Skeletal muscle cell (primary cell): Measurements from ENCODE around the gene TPRX2.
A peak's percentile ranks its signal among the peaks of the same experiment; 100 is the strongest.
"Not testable (repeated sequence)": the region's sequence is repeated elsewhere in the genome, so short reads cannot be mapped to it uniquely, and the experiment has no call there.

Source experiments
- DNase-seq: peaks from one replicate; pipeline ENCODE4 v3.0.0-alpha.2; 2010; ENCODE audit warnings: low read depth
- H3K4me3 ChIP-seq: 2 replicates; pipeline ENCODE4 v1.5.1; 2011; ENCODE audit warnings: low read depth, mild to moderate bottlenecking, control low read depth, low read length, moderate library complexity

TPRX2 gene

GRCh38 chr19:47859838-47860237, 803 bp downstream of the TPRX2 start:
- not testable (repeated sequence) for H3K4me3 ChIP-seq, DNase-seq

DNA sequence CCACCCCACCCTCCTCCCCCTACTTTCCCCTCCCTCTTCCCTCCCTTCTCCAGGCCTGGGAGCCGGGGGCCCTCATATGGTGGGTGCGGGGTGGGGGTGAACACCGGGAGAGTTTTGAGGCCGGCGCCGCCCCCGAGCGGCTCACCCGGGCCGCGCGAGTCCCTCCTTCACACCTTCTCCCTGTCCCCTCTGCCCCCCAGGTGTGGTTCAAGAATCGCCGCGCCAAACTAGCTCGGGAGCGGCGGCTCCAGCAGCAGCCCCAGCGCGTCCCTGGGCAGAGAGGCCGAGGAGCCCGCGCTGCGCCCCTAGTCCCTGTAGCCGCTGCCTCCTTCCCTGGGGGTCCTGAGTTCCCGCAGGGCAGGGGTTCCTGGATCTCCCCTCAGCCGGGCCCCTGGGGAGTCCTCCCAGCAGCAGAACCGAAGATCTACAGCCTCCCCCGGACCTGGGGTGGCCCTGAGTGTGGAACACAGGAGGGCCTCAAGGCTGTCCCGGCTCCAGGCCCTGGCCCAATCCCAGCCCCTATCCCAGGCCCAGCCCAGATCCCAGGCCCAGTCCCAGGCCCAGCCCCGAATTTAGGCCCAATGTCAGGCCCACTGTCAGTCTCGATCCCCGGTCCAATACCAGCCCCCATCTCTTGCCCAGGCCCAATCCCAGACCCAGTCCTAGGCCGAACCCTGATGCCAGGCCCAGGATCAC, 1.7 kb downstream of the TPRX2 start:
- DNase-seq: no peak
- no peak overlapping the region for H3K4me3 ChIP-seq

DNA sequence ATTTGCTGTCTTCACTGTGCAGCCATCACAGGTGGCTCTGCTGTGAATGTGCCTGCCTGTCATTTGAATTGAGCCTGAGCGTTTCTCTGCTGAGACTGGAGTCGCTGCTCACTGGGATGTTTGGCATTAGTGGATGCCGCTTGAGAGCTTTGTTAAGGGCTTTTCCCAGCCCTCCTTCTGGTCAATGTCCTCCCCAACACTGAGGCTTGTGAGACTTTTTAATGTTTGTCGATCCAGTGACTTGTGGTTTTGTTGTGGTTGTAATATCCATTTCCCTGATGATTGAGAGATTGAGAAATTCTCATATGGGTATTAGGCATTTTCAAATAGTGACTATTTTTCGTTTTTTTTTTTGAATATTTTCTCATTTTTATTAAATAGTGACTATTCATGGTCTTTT, 2.6 kb downstream of the TPRX2 start:
- DNase-seq: no peak
- H3K4me3 ChIP-seq: no peak overlapping the region

DNA sequence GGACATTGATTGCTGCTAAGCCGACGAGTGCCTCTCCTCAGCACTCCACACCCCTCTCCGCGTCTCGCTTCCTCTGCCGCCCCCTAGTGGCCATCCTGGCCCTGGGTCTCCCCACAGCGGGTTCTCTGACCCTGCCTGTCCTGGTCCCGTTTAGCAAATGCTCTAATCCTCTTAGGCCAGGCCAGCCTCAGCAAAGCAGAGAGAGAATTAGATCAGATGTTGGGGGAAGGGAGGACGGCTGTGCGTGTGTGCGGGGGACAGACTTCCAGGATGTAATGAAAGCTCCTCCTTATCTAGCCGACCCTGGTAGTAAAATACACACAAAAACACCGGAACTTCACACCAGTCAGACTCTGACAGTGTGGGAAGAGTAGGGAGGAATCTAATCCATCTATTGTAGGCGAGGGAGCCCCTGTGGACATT, 4.5 kb downstream of the TPRX2 start:
- no peak overlapping the region for H3K4me3 ChIP-seq
- DNase-seq: peak; percentile 11

- H3K4me3 ChIP-seq: no peak overlapping the region
- no peak for DNase-seq
Observed at GRCh38 chr19:47865166-47865565, 6.1 kb downstream of the TPRX2 start.

GRCh38 chr19:47878906-47879305, 19.9 kb downstream of the TPRX2 start:
- H3K4me3 ChIP-seq: no peak overlapping the region
- no peak for DNase-seq

DNA sequence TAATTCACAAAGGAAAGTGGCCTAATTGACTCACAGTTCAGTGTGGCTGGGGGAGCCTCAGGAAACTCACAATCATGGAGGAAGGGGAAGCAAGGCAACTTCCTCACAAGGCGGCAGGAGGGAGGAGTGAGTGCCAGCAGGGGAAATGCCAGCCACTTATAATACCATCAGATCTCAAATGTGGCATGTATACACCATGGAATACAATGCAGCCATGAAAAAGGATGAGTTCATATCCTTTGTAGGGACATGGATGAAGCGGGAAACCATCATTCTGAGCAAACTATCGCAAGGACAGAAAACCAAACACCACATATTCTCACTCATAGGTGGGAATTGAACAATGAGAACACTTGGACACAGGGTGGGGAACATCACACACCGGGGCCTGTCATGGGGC, 20.4 kb downstream of the TPRX2 start:
- DNase-seq, H3K4me3 ChIP-seq: not testable (repeated sequence)

DNA sequence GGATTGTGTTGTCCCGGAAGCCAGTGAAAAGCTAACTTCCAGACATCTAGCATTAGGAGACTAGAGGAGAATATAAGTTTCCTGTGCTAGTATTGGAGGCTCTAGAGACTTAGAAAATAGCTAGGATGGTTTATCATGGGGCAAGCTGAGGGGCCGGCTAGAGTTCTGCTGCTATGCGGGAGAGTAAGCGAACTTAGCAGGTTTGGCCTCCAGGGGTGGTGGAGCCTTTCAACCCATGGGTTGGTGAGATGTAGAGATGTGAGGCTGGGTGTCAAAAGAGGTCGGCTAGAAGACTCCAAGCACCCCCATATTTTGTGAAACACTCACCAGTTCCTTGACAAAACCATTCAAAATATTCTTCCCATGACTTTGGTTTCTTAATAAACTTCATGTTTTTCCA, 22.7 kb downstream of the TPRX2 start:
- DNase-seq: no peak
- H3K4me3 ChIP-seq: no peak overlapping the region

GRCh38 chr19:47882890-47883289, 23.9 kb downstream of the TPRX2 start:
- DNase-seq: no peak
- H3K4me3 ChIP-seq: no peak overlapping the region

GRCh38 chr19:47885067-47885463, 26.0 kb downstream of the TPRX2 start:
- no peak for DNase-seq
- no peak overlapping the region for H3K4me3 ChIP-seq

- H3K4me3 ChIP-seq: no peak within 1 kb of the TSS
- no peak for DNase-seq
Observed at GRCh38 chr19:47886010-47886559, 27.1 kb downstream of the TPRX2 start, which contains the start of gene SULT2A1. SULT2A1 (minus strand) TSS chr19:47886315; CDS start chr19:47886257, 58 bp downstream.

DNA sequence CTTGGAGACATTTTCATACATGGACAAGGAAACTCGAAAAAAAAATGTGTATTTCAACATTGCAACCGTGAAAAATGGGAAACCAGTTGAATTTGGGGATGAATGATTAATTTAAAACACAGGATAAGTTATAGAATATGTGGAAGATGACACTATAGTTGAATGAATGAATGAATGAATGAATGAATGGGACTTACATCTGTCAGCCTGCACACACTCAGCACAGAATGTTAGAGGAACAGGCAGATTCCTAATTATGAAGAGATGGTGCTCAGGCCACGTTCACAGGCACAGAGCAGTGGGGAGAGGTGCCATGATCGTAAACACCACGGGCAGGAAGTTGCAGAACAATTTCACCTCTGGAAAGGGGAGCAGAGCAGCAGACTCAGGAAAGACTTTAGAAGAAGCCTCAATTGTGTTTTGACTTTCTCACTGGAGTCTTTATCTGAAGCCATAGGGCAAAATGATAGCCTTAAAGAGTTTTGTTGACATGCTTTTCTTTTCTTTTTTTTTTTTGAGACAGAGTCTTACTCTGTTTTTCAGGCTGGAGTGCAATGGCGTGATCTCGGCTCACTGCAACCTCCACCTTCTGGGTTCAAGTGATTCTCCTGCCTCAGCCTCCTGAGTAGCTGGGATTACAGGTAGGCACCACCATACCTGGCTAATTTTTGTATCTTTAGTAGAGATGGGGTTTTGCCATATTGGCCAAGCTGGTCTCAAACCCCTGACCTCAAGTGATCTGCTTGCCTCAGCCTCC, 32.0 kb downstream of the TPRX2 start:
- DNase-seq: no peak
- no peak overlapping the region for H3K4me3 ChIP-seq

- DNase-seq: no peak
- no peak overlapping the region for H3K4me3 ChIP-seq
Observed at GRCh38 chr19:47891622-47891922, 32.5 kb downstream of the TPRX2 start.

DNA sequence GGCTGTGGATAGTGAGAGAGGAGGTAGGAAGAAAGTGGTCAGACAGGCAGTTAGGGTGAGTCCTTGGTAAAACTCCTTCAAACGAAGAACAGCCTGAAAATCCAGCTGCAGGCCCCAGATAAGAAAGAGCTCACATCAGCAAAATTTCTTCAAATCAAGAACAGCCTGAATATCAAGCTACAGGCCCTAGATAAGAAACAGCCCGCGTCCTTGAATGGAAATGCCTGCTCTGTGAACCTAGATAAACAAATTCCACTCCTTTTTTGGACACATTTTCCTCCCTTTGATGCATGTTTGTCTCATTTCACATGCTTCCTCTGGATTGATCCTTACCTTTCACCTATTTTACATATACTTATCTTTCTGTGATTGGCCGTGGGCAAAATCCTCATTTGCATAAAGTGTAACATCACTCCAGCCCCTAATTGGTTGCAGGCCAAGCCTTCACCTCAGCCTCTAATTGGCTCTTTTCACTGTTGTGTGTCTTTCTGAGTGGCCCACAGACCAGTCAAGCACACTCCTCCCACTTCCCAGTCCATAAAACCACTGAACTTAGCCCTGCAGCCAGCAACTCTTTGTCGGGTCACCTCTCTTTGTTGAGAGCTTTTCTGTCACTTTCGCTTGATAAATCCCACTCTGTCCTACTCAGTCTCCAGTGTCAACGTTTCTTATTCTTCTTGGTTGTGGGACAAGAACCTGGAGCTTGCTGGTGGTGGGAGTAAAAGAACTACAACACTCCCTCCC, 33.1 kb downstream of the TPRX2 start:
- no peak overlapping the region for H3K4me3 ChIP-seq
- no peak for DNase-seq

DNA sequence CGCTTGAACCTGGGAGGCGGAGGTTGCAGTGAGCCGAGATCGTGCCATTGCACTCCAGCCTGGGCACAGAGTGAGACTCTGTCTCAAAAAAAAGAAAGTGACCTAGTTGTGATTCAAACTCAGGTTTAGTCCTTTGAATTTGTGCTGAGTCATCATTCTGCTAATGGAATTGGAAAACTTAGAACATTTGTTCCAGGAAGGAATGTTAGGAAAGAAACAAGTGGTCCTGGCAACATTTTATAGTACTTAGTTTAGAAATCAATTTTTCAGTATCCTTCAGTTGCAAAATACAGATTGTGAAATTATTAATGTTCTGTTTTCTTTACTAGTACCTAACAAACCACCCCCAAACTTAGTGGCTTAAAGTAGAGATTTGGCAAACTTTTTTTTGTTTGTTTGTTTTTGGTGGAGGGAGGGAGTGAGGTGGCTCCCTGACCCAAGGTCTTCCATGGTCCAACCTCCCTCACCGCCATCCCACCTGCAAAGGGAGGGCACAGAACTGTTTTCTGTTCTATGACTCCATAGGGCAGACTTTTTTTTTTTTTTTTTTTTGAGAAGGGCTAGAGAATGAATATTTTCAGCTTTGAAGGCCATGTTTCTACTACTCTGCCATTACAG, 36.2 kb downstream of the TPRX2 start:
- DNase-seq: no peak
- no peak overlapping the region for H3K4me3 ChIP-seq

GRCh38 chr19:47896019-47896418, 37.0 kb downstream of the TPRX2 start:
- no peak overlapping the region for H3K4me3 ChIP-seq
- DNase-seq: no peak

GRCh38 chr19:47896773-47897172, 37.7 kb downstream of the TPRX2 start:
- DNase-seq: no peak
- H3K4me3 ChIP-seq: no peak overlapping the region

- no peak overlapping the region for H3K4me3 ChIP-seq
- no peak for DNase-seq
Observed at GRCh38 chr19:47897861-47898260, 38.8 kb downstream of the TPRX2 start.

DNA sequence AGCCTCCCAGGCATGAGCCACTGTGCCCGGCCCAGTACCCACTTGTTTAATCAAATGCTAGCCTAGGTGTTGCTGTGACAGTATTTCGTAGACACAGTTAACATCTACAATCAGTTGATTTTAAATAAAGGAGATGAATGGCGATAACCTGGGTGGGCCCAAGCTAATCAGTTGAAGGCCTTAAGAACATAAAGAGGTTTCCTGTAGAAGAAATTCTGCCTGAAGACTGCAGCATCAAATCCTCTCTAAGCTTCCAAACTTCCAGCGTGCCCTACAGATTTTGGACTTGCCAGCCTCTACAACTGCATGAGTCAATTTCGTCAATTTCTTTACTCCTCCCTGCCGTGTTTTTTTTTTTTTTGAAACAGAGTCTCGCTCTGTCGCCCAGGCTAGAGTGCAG, 40.3 kb downstream of the TPRX2 start:
- no peak overlapping the region for H3K4me3 ChIP-seq
- DNase-seq: no peak

DNA sequence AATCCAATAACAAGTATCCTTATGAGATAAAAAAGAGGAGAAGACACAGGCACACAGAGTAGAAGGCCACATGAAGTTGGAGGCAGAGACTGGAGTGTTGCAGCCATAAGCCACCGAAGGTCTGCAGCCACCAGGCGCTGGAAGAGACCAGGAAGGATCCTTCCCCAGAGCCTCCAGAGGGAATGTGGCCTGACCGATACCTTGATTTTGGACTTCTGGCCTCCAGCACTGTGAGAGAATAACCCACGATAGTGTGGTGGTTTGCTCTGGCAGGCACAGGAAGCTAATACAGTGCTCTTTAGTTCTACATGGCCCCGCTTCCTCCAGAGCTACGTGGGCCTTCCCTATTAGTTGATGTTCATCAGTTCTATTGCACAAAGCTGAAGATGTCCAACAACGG, 42.3 kb downstream of the TPRX2 start:
- no peak overlapping the region for H3K4me3 ChIP-seq
- DNase-seq: no peak
